Kidney glomerular epithelial cell (primary cell): ENCODE data around the gene KRT7.
A peak's percentile ranks its signal among the peaks of the same experiment; 100 is the strongest.
"Not testable (repeated sequence)": the region's sequence is repeated elsewhere in the genome, so short reads cannot be mapped to it uniquely, and the experiment has no call there.

Source experiments
- DNase-seq: peaks from one replicate; lab custom pipeline; 2025; lab: John Stamatoyannopoulos, UW

Gene KRT7

GRCh38 chr12:52278575-52279421 lies 45.8 kb downstream of the KRT7 start:
- DNase-seq, result peak; percentile 34

- DNase-seq, result peak; percentile 84
These were observed 46.6 kb downstream of the KRT7 start for GRCh38 chr12:52279422-52280318.

DNA sequence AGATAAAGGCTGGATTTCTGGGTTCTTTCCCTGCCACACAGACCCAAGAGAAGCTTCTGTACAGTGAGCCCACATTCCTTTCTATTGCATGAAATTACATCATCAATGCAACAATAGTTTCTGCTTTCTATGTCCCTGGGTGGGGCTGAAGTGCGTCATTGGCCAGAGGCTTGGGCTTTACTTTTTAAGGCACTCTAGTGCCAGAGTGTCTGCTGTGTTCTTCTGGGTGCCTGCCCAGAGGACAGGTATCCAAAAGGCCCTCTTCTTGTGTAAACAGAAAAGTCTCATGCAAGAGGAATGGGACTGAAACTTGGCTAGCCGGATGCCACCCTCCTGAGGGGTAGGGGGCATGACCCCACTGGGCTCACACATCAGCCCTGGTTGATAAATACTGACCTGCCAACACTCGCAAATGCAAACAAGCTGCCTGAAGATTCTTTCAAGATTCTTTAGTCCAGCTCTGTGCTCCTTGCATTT lies 47.3 kb downstream of the KRT7 start:
- DNase-seq, result peak; percentile 93

DNA sequence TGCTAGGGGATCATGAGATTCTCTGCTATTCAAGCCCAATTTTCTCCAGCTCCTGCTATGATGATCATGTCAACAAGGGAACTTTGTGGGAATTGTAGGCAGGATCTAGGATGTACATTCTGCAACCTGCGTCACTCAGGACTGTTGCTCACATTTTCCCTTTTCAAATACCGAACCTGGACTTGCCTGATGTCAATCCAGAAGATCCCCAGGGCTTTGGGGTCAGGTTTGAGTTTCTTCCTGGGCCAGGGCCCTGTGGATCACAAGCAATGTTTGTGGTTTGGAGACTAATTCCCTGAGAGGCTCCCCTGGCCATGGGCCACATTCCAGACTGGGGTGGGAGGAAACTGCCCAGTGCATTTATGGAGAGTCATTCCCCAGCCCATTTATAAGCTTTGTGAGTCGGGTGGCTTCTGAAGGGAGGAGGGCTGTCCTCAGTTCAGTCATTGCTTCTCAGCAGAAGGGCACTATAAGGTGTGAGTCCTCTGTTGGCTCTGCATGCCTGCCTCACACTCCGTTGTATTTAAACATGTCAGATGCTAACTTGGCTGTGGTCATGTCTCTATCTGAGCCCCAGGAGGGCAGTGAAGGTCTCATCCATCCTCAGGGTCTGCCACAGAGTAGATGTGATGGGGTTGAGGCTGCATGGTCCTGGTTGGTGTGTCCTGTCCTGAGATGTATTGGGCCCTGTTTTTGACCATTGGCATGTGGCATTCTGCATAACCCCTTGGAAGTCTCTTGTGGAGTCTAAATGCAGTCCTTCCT lies 47.9 kb downstream of the KRT7 start:
- DNase-seq, result peak; percentile 96

GRCh38 chr12:52284562-52285171 lies 51.6 kb downstream of the KRT7 start:
- DNase-seq, result no peak

- DNase-seq, result peak; percentile 40
These were observed 52.2 kb downstream of the KRT7 start for GRCh38 chr12:52285172-52285745.

- DNase-seq, result no peak
These were observed 52.9 kb downstream of the KRT7 start for GRCh38 chr12:52285851-52286530.

DNA sequence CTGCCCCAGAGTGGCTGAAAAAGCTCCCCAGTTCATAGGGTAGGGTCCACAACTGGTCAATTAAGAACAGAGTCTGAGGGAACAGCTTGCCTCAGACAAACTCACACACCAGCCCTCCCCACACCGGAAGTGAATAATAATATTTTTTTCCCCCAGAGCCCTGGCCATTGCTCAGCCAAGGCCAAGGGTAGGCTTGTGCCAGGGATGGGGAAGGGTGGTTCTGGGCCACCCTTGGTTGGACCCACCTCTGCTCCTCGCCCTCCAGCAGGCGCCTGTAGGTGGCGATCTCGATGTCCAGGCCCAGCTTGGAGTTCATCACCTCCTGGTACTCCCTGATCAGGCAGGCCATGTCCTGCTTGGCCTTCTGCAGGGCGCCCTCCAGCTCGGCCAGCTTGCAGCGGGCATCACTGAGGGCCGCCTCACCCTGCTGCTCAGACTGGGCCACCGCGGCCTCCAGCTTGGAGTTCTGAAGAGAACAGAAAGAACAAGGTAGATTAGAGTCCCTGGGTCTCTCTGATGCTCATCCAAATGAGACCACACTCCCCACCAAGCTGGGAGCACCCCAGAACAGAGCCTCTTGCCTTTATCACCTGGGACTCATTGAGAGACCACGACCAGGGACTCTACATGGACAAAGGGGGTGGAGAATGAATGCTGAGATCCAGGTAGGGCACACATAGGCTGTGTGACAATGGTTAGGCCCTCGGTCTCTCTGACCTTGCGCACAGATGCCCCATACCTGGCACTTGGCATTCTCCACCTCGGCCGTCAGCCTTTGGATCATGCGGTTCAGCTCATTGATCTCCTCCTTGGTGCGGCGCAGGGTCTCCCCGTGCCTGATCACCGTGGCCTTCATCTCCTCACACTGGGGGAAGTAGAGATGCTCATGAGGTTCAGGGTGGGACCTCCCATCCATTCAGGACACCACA lies 54.1 kb downstream of the KRT7 start:
- not testable (repeated sequence) for DNase-seq

GRCh38 chr12:52287816-52288805 lies 55.1 kb downstream of the KRT7 start:
- DNase-seq, result not testable (repeated sequence)

DNA sequence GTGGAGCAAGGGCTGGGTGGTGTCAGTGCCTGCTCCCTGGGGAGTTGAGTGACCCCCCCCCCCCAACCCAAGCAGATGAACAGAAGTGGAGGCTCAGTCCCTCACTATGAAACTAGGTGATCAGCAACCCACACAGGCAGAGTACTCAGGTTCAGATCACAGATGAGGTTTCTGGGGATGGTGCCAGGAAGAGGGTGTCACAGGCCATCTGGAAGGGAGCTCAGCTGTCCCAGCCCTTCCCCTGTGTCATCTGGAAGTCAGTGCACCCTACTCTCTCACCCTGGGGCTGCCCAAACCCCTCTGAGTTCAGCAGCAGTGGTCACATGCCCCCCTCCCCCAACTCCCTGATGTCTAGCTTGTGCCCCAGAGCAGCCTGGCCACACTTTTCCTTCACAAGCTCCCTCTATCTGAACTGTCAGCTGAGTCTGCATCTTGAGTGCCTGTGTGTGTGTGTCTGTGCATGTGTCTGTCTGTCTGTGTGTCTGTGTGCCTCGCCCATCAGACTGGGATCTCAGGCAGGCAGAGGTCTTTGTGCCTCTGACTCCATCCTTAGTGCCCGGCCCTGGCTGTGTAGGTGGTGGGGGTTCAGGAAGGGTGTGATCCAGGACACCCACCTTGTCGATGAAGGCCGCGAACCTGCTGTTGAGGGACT lies 57.6 kb downstream of the KRT7 start:
- not testable (repeated sequence) for DNase-seq

DNA sequence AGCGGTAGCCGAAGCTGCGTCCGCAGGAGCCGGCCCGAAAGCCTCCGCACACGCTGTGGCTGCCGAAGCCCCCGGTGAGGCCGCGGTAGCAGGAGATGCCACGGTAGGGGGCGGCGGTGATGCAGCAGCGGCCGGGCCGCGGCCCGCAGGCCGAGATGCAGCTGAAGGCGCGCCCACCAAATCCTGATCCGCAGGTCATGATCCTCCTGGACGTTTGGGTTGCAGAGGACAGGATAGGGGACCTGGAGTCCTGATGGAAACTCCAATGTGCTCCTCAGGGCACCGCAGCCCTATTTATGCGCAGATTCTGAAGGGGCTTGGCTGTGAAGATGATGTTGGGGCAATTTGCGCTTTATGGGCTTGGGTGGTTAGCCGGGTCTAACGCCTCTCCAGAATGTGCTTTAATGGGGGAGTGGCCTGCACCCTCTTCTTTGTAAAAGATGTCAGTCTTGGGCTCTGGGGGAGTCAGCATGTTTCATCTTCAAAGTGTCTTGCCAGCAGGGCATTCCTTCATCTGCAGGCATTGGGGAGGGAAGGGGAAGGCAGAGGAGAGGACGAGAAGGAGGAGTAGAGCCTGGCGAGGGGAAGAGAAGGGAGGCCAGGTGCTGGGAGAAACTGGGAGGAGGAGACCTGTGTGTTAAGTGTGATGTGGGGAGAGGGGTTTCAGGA lies 58.4 kb downstream of the KRT7 start, which contains the start of gene KRT81:
KRT81 (minus strand) TSS at position 268 of the 669 bp plus-strand sequence; CDS start at position 199, 69 bp downstream.
- no peak for DNase-seq

GRCh38 chr12:52293926-52294325 lies 60.9 kb downstream of the KRT7 start:
- no peak for DNase-seq

- DNase-seq, result no peak
These were observed 61.8 kb downstream of the KRT7 start for GRCh38 chr12:52294803-52295202.

- DNase-seq, result no peak
These were observed 62.6 kb downstream of the KRT7 start for GRCh38 chr12:52295663-52296062.

- DNase-seq, result no peak
These were observed 63.7 kb downstream of the KRT7 start for GRCh38 chr12:52296572-52297215.
